NB4 (cell line): Measurements from ENCODE around the gene KCTD7.
"Not testable (repeated sequence)": the region's sequence is repeated elsewhere in the genome, so short reads cannot be mapped to it uniquely, and the experiment has no call there.

ENCODE experiments used
- MYC ChIP-seq: IDR thresholded peaks from 2 replicates; pipeline ENCODE4 v1.6.1; 2011; ENCODE audit warnings: low read depth, low read length
- POLR2A ChIP-seq: IDR thresholded peaks from 2 replicates; pipeline ENCODE4 v1.6.1; 2011; ENCODE audit warnings: mild to moderate bottlenecking; ENCODE audit not compliant: insufficient read length; ENCODE audit errors: extremely low read depth
- TF ChIP-seq, protein P1 (sequence below): IDR thresholded peaks from one replicate; pipeline ENCODE4 v1.5.1; 2012; ENCODE audit warnings: low read depth, low read length
- TF ChIP-seq, protein P2 (sequence below): IDR thresholded peaks from 2 replicates; pipeline ENCODE4 v1.6.1; 2011; ENCODE audit warnings: low read depth, low read length

DNA sequence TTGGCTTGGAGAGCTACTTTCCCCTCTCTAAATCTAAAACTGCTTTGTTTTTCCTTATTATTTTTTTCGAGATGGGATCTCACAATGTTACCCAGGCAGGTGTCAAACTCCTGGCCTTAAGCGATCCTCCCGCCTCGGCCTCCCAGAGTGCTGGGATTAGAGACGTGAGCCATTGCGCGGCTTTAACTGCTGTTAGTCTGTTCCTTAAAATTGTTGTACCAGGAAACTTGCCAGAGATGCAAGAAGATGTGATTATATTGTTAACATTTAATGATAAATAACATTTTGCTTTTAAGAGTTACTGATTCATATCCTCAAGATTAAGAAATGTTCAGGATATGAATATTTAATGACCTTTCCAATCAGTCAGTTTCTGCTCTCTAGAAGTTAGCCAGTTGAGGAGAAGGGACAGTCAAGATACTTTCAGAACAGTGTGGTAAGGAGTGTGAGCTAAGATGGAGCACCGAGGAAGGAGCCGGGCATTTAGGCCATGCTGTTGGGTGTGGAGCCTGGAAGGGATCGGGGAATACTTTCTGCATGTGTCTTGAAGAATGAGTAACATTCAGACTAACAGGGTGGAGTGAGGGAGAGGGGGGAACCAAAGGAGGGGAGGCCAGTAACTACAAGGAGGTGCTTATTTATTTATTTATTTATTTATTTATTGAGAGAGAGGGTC lies 54.6 kb downstream of the KCTD7 start:
- TF ChIP-seq, protein P1, sequence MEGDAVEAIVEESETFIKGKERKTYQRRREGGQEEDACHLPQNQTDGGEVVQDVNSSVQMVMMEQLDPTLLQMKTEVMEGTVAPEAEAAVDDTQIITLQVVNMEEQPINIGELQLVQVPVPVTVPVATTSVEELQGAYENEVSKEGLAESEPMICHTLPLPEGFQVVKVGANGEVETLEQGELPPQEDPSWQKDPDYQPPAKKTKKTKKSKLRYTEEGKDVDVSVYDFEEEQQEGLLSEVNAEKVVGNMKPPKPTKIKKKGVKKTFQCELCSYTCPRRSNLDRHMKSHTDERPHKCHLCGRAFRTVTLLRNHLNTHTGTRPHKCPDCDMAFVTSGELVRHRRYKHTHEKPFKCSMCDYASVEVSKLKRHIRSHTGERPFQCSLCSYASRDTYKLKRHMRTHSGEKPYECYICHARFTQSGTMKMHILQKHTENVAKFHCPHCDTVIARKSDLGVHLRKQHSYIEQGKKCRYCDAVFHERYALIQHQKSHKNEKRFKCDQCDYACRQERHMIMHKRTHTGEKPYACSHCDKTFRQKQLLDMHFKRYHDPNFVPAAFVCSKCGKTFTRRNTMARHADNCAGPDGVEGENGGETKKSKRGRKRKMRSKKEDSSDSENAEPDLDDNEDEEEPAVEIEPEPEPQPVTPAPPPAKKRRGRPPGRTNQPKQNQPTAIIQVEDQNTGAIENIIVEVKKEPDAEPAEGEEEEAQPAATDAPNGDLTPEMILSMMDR = not testable (repeated sequence)
- not testable (repeated sequence) for TF ChIP-seq POLR2A, MYC
- TF ChIP-seq, protein P2, sequence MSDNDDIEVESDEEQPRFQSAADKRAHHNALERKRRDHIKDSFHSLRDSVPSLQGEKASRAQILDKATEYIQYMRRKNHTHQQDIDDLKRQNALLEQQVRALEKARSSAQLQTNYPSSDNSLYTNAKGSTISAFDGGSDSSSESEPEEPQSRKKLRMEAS = not testable (repeated sequence)
